ENCODE data around the gene EPN3. TPM values are rescaled to one million over a fixed set of nuclear protein-coding genes. Genes with fewer than 3 reads are reported as not detected.

Gene EPN3
- total and polyA plus RNA-seq, 2 experiments from 2014 or later: 2.3 to 7.7 TPM

GRCh38 chr17:50529849-50530248, 2.7 kb upstream of the EPN3 start (continued):
- TF ChIP-seq REST (IDR thresholded peaks at IDR 0.05; ENCODE audit: unreplicated experiment): no peak
- TF ChIP-seq POLR2AphosphoS5 (IDR thresholded peaks at IDR 0.05; ENCODE audit: low read depth): no peak
- TF ChIP-seq EZH2phosphoT487 (IDR thresholded peaks at IDR 0.05; ENCODE audit: unreplicated experiment): no peak

GRCh38 chr17:50531428-50532025, 1.0 kb upstream of the EPN3 start:
- Histone ChIP-seq H3K27ac (ENCODE audit: low read depth) (no peak overlapping the region), H3K9me2 (ENCODE audit: insufficient read depth) (peaks cover 3% of the 10 kb centered on the region; the same call in 1 of the 2 replicates), H3K36me3 (ENCODE audit: insufficient read depth) (no peaks in the 10 kb centered on the region), H3K27me3 (ENCODE audit: insufficient read depth) (peaks cover 28% of the 10 kb centered on the region), H4K20me1 (replicated peaks; ENCODE audit: insufficient read depth) (no peaks in the 10 kb centered on the region), H3K4me1 (ENCODE audit: insufficient read depth) (peaks cover 12% of the 10 kb centered on the region), H3K79me2 (replicated peaks; ENCODE audit: insufficient read depth) (no peaks in the 10 kb centered on the region), H3K4me3 (peak overlapping the region; percentile 86), H3K4me2 (peak overlapping the region; percentile 96), H2AFZ (peak overlapping the region; percentile 98; the same call in 1 of the 2 replicates), H3F3A (replicated peaks; ENCODE audit: low read depth) (0 out of 2 replicates have a peak, but pooled peaks cover 4% of the 10 kb centered on the region)
- H3K27me3 Mint-ChIP-seq (ENCODE audit: insufficient read depth, low read depth, poor library complexity): peaks cover 35% of the 10 kb centered on the region
- DNase-seq (ENCODE audit: low spot score): no peak
- ATAC-seq: no peak
- no peak overlapping the region for H3K27ac Mint-ChIP-seq
- H3K9me3 Mint-ChIP-seq: no peaks in the 10 kb centered on the region; the same call in 2 of the 3 replicates
- H3K4me3 Mint-ChIP-seq: peak overlapping the region; percentile 82; the same call in 1 of the 3 replicates
- peaks cover 29% of the 10 kb centered on the region for H3K4me1 Mint-ChIP-seq
- peaks cover 3% of the 10 kb centered on the region; the same call in 1 of the 3 replicates for H3K36me3 Mint-ChIP-seq (ENCODE audit: low read depth)
- TF ChIP-seq STAT1 (IDR thresholded peaks at IDR 0.05; ENCODE audit: unreplicated experiment) (no peak), ZNF114 (CRISPR knock-in tag; IDR thresholded peaks at IDR 0.05) (no peak), NANOG (IDR thresholded peaks at IDR 0.05; ENCODE audit: borderline replicate concordance) (no peak), ZNF462 (CRISPR knock-in tag; IDR thresholded peaks at IDR 0.05) (no peak), EZH2phosphoT487 (IDR thresholded peaks at IDR 0.05; ENCODE audit: unreplicated experiment) (no peak), CREB1 (CRISPR knock-in tag; IDR thresholded peaks at IDR 0.05; ENCODE audit: low read depth) (no peak), REST (IDR thresholded peaks at IDR 0.05; ENCODE audit: unreplicated experiment) (no peak), JUNB (IDR thresholded peaks at IDR 0.05; ENCODE audit: unreplicated experiment) (no peak)
